ENCODE data around the gene SPAG17. TPM values are rescaled to one million over a fixed set of nuclear protein-coding genes. Genes with fewer than 3 reads are reported as not detected.

The SPAG17 gene
- total RNA-seq, 4 donors from 2014 or later = not detected

DNA sequence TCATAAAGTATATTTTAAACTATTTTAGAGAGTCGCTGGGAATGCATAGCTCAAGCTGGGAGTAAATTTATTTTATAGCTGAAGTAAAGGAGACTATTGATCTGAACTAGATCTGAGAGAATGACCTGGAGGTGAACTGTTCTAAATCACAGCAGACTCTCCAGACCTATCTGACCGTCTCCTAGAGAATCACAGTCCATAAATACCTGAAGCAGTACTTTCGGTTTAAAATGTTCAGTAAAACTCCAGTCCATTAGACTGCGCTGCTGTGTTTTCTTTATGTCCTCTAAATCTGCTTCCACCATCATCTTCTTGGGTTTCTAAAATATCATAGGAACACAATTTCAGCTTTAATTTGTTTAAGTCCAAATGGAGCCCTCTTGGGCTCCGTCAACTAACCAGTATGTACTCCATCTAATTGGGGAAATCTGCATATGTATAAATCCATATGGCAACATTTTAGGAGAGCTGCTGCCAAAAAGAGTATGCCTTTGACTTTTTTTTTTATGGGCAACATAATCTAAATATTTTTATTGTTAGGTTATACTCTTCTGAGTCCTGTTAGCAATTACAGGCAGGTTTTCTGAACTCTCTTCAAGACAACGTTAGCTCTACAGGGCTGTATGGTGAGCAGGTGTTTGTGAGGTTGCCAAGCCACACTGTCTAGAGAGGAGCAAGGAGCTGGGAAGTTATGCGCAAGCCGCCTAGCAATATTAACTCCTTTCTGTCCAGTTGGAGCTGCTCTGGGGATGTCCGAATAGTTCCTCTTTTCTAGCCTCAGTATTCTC is 111.2 kb downstream of the SPAG17 start:
- DNase-seq = no peak
- H3K4me1 ChIP-seq = no peaks in the 10 kb centered on the region
- TF ChIP-seq POLR2A (IDR thresholded peaks at IDR 0.05) = no peak
- TF ChIP-seq, protein P1, sequence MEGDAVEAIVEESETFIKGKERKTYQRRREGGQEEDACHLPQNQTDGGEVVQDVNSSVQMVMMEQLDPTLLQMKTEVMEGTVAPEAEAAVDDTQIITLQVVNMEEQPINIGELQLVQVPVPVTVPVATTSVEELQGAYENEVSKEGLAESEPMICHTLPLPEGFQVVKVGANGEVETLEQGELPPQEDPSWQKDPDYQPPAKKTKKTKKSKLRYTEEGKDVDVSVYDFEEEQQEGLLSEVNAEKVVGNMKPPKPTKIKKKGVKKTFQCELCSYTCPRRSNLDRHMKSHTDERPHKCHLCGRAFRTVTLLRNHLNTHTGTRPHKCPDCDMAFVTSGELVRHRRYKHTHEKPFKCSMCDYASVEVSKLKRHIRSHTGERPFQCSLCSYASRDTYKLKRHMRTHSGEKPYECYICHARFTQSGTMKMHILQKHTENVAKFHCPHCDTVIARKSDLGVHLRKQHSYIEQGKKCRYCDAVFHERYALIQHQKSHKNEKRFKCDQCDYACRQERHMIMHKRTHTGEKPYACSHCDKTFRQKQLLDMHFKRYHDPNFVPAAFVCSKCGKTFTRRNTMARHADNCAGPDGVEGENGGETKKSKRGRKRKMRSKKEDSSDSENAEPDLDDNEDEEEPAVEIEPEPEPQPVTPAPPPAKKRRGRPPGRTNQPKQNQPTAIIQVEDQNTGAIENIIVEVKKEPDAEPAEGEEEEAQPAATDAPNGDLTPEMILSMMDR (IDR thresholded peaks at IDR 0.05) = no peak
- H3K27me3 ChIP-seq = no peaks in the 10 kb centered on the region
- no peak overlapping the region for H3K4me3 ChIP-seq
- no peak overlapping the region for H3K27ac ChIP-seq
- no peaks in the 10 kb centered on the region for H3K9me3 ChIP-seq
- no peaks in the 10 kb centered on the region for H3K36me3 ChIP-seq

DNA sequence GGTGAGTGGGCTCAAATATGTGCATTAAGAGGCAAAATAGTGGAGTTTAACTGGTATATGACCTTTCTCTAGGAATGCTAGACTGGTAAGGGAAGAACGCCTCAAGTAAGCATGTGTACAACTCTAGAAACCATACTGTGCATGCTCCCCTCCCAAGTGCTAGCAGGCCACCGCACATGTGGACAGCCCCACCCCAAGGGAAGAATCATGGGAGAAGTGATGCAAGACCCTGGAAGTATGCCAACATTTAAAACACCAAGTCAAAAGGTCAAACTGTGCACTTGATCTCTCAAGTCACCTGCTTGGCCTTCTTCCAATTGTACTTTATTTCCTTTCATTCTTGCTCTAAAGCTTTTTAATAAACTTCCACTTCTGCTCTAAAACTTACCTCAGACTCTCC is 135.0 kb downstream of the SPAG17 start:
- TF ChIP-seq, protein P1 (IDR thresholded peaks at IDR 0.05) = no peak
- TF ChIP-seq POLR2A (IDR thresholded peaks at IDR 0.05) = no peak
- H3K4me3 ChIP-seq = no peak overlapping the region
- no peaks in the 10 kb centered on the region for H3K4me1 ChIP-seq
- H3K36me3 ChIP-seq = no peaks in the 10 kb centered on the region
- no peak overlapping the region for H3K27ac ChIP-seq
- DNase-seq = no peak
- no peaks in the 10 kb centered on the region for H3K27me3 ChIP-seq
- H3K9me3 ChIP-seq = no peaks in the 10 kb centered on the region

DNA sequence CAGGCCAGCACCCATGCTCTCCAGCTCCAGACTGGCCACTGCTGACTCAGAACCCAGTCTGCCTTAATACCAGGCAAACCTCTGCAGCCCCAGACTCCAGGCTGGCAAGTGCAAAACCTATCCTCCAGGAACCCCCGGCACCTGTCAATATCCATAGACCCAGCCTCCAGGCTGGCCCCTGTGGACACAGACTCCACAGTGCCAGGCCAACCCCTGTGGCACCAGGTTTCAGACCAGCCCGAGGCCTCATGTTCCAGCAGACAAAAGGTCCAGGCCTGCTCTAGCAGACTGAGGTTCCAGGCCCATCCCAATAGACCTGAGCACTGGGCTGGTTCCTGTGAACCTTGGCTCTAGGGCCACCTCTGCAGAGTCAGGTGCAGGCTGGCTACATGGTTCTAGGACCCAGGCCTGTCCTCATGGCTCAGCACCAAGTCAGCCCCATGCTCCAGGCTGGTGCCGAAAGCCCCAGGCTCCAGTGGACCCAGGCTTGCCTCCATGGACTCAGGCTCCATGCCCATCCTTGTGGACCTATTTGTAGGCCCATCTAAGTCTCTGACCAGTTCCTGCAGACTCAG is 137.3 kb downstream of the SPAG17 start:
- no peak for TF ChIP-seq POLR2A (IDR thresholded peaks at IDR 0.05)
- TF ChIP-seq, protein P1 (IDR thresholded peaks at IDR 0.05) = no peak
- Histone ChIP-seq H3K36me3 (no peaks in the 10 kb centered on the region), H3K4me1 (no peaks in the 10 kb centered on the region)

DNA sequence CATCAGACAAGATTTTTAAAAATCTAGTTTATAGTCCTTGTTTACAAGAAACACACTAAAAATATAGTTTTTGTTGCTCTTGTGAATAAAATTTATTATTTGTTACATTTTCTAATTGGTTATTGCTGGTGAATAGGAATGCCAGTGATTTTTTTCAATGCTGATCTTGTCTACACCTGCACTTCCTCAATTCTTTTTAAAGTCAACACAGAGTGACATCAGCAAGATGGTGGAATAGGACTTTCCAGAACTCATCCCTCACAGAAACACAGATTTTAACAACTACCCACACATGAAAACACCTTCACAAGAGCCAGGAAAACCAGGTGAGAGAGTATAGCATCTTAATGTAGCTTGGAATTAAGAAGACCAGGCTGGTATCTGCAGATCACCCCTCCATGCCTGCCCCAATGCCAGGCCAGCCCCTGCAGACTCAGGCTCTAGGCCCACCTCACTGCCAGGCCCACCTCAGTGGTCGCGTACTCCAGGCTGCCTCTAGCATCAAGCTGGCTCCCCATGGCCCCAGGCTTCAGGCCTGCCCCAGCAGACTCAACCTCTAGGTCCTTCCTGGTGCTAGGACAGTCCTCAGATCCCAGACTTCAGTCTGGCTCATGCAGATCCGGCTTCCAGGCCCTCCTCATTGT is 137.9 kb downstream of the SPAG17 start:
- DNase-seq = no peak
- Histone ChIP-seq H3K4me1 (no peaks in the 10 kb centered on the region), H3K27ac (no peak overlapping the region), H3K4me3 (no peak overlapping the region), H3K36me3 (no peaks in the 10 kb centered on the region), H3K27me3 (no peaks in the 10 kb centered on the region), H3K9me3 (no peaks in the 10 kb centered on the region)
- TF ChIP-seq, protein P1 (IDR thresholded peaks at IDR 0.05) = no peak
- TF ChIP-seq POLR2A (IDR thresholded peaks at IDR 0.05) = no peak

More for the DNA sequence above, 137.3 kb downstream of the SPAG17 start:
- no peaks in the 10 kb centered on the region for H3K9me3 ChIP-seq
- H3K4me3 ChIP-seq = no peak overlapping the region
- H3K27ac ChIP-seq = no peak overlapping the region
- H3K27me3 ChIP-seq = no peaks in the 10 kb centered on the region
- DNase-seq = no peak

- no peaks in the 10 kb centered on the region for H3K4me1 ChIP-seq
- TF ChIP-seq POLR2A (IDR thresholded peaks at IDR 0.05) = no peak
- TF ChIP-seq, protein P1 (IDR thresholded peaks at IDR 0.05) = no peak
Measured at GRCh38 chr1:118043624-118044023, 141.4 kb downstream of the SPAG17 start.

More at GRCh38 chr1:118043624-118044023, 141.4 kb downstream of the SPAG17 start:
- no peaks in the 10 kb centered on the region for H3K36me3 ChIP-seq
- no peak overlapping the region for H3K27ac ChIP-seq
- H3K27me3 ChIP-seq = no peaks in the 10 kb centered on the region
- no peak overlapping the region for H3K4me3 ChIP-seq
- H3K9me3 ChIP-seq = no peaks in the 10 kb centered on the region
- DNase-seq = no peak

All from Peyer's patch (tissue), 4 donors.